NCI-H510A treated with DMSO at 0.1 percent for 48 hours (cell line): ENCODE measurements around the gene SAP30BP.
"Not testable (repeated sequence)": the region's sequence is repeated elsewhere in the genome, so short reads cannot be mapped to it uniquely, and the experiment has no call there.

Experiments used
- DNase-seq: peaks from one replicate; lab custom pipeline; 2025; lab: John Stamatoyannopoulos, UW

The SAP30BP gene

DNA sequence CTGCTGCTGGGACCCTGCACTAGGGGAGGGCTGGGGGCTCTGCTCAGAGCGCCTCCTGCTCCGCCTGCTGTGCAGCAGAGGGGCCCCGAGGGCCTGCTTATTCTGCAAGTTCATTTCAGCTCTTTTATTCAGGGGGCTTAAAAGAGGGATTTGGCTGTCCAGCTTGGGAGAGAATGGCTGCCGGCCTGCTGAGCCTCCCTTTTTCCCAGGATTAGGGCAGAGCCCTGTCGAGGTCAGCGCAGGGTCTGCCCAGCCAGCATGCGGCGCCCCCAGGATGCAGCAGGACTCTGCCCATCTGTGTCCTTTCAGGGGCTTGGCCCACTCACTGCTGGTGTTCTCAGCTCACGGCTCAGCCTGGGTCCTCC, 32.8 kb upstream of the SAP30BP start:
- DNase-seq: no peak

GRCh38 chr17:75634754-75635609, 32.2 kb upstream of the SAP30BP start:
- DNase-seq: no peak

DNA sequence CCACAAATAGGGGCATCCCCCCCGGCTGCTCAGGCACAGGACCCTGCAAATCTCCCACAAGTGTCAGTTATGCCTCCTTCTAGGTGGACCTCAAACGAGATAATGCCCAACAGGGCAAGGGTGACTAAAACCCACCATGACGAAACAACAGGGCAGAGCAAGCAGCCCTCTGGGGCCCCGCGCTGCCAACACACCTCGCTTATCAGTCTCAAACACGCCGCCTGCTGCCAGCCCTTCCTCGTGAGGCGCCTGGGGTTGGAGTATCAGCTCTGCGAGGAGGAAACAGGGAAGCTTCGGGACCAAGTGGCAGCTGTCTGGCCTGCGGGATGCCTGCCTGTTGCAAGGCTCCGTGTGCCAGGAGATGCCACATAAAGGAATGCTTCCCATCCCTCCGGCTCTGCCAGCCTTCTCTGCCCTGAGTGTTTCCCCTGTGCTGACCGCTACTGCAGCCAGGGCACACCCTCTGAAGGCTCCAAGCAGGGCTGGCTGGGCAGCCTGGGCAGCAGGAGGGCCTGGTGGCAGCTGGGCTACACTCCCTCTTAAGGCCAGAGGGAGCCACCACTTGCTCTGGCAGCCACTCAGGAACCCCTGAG, 31.4 kb upstream of the SAP30BP start:
- DNase-seq: no peak

DNA sequence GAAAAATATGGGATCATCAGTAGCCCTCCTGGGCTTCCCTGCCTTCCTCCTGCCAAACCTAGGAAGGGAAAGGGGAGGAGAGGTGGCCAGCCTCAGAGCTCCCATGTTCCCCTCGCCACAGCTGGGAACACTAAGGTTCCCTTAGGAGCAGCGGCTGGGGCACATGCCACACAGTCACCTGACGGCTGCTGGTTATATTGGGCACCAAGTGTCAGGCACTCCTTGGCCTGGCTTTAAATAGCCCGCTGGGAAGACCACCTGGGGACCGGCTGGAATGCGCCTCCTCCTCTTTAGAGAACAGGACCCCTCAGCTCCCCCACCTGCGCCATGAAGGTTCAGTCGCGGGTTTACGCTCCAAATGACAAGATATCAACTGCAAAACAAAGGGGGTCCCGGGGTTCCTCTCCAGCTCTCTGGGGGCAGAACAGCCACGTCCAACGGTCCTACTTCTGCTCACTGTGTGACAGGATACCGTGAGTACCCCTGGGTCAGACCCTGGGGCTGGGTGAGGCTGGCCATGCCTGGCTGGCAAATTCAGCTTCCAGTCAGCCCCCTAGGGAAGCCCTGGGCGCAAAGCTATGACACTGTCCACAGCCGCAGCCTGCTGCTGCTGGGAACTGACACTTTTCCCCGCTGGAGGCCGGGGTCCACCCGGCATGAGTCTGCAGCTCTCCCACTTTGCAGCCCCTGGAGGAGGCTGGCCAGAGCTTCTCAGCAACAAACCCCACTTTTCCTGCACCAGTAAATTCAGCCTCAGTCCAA, 30.6 kb upstream of the SAP30BP start:
- DNase-seq: no peak

- DNase-seq: no peak
Measured at GRCh38 chr17:75637143-75637538, 30.0 kb upstream of the SAP30BP start.

GRCh38 chr17:75637551-75637950, 29.6 kb upstream of the SAP30BP start:
- no peak for DNase-seq

DNA sequence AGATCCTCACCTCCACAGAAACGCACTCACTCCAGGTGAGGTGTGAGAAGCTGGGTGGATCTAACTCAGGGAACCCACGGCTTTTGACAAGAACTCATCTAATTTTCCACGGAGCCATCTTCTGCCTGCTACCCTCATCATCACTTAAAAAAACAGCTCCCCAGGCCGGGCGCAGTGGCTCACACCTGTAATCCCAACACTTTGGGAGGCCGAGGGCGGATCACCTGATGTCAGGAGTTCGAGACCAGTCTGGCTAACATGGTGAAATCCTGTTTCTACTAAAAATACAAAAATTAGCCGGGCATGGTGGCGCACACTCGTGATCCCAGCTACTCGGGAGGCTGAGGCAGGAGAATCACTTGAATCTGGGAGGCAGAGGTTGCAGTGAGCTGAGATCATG, 29.1 kb upstream of the SAP30BP start:
- not testable (repeated sequence) for DNase-seq

- DNase-seq: no peak
Measured at GRCh38 chr17:75638893-75639292, 28.2 kb upstream of the SAP30BP start.

- no peak for DNase-seq
Measured at GRCh38 chr17:75639327-75639726, 27.8 kb upstream of the SAP30BP start.

GRCh38 chr17:75639771-75640555, 27.2 kb upstream of the SAP30BP start:
- DNase-seq: peak; percentile 83

GRCh38 chr17:75640556-75641119, 26.5 kb upstream of the SAP30BP start:
- no peak for DNase-seq

DNA sequence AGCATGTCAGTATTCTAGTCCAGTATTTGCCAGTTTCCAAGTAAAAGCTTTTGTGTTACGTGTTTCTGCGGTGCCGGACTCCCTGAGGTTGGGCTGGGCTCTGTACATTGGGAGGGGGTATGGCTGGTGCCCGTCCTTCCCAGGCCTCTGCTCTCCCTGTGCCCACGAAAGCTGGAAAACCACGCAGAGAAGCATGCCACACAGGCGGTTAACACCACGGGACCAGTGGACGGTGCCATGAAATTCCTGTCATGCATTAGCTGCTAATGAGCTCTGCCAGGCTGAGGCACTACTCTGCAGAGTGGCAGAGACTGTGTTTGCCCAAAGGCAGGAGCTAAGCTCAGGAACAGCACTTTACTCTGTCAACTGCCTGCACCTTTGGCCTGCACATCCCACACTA, 25.8 kb upstream of the SAP30BP start:
- no peak for DNase-seq

- DNase-seq: peak; percentile 76
Measured at GRCh38 chr17:75642182-75642783, 24.9 kb upstream of the SAP30BP start.

DNA sequence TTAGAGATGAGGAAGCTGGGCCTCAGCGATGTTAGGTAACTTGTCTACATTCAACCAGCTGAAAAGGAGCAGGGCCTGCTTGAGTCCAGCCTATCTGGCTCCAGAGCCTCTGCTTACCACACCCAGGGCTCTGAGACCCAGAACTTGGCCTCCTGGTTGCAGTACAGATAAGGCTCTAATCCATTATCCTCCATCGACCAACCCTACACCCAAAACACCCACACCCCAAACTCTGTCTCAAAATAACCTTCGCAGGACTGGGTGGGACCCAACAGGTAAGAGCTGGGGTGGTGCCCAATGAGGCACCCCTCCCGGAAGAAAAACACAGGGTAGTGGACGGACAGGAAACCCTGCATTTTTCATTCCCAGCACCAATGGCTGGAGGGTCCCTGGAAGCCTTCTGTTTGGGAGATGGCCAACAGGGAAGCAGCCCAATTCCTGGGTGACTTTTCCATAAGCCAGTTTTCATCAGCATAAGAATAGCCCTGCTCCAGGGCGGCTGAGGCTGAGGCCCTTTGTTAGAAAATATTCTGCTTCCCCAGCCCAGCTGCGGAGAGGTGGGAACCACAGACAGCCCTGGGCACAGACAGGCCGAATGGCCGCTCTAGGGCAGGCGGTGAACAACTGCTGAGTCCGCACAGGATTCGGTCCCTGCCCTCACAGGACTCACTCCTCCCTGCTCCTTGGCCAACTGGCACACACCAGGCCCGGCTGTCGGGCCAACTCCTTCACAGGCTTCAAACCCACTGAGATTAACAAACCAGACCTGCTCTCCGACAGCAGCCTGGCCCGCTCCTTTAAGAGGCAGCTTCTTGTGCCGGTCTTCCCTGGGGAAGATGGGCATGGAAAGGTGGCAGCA, 24.1 kb upstream of the SAP30BP start:
- DNase-seq: no peak

- no peak for DNase-seq
Measured at GRCh38 chr17:75643643-75644017, 23.5 kb upstream of the SAP30BP start.

- peak; percentile 92 for DNase-seq
Measured at GRCh38 chr17:75645501-75645888, 21.6 kb upstream of the SAP30BP start.

DNA sequence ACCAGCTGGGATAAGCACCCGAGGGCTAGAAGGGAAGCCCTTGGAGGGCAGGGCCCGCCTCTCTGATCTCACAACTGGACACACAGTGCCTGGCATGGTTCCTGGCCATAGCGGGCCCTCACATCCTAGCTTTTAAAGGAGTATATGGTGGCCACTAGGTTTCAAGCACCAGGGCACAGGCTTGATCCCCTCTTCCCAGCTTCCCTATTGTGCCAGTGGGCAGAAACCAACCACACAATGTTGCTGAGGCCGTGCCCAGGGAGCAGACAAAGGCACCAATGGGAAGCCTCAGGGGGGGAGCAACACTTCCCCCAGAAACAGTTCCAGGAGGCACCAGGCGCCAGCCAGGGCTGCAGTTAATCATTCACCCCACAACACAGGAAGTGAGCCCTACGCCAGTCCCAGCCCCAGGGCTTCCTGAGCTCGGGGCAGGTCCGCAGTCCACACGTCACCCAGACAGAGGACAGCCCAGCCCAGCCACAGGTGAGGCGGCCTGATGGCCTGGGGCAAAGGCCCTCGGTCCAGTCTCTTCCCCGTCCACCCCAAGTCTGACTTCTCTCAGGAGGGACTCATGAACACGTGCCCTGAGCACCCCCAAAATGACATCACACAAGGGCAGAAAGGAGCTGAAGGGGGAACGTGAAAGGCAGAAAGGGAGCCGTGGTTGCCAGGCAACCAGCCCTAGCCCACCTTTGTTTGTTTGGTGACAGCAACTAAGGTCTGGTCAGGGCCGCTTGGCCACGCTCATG, 21.1 kb upstream of the SAP30BP start:
- DNase-seq: no peak

- no peak for DNase-seq
Measured at GRCh38 chr17:75646638-75646992, 20.5 kb upstream of the SAP30BP start.

DNA sequence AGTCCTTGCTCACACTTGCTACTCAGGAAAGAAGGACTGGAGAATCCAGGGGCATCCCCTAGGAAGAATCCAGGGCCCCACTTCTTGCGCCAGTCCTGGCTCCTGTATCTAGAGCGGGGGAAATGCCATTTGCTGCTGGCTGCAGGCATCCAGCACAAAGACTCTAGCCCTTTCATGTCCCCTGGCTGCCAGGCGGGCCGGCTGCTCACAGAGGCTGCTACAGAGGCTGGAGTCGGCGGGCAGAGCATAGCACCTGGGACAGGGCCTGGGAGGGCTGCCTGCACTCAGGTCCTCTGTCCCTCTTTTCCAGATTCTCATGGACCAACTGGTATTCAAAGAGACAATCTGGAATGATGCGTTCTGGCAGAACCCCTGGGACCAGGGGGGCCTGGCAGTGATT, 20.1 kb upstream of the SAP30BP start:
- no peak for DNase-seq

DNA sequence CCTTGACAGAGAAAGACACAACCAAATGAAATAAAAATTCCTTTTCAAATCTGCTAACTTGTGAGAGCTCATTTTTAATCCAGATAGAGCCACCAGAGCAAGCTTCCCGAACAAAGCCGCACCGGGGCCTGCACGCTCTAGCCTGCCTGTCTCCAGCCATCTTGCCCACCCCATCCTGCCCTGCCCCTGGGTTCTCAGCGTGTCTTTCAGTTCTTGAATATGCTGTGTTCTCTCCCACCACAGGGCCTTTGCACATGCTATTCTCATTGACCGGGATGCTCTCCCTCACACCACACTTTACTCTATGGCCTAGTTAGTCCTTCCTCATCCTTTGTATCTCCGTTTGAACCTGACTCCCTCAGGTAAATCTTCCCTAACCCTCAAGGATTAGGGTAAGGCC, 19.2 kb upstream of the SAP30BP start:
- DNase-seq: no peak
